Ovary (tissue), 9 donors: ENCODE data around the gene ANKMY1. TPM values are rescaled to one million over a fixed set of nuclear protein-coding genes. Genes with fewer than 3 reads are reported as not detected.

Experiments used
- DNase-seq, 5 donors: peaks; one replicate each; pipeline ENCODE4 v3.0.0-alpha.2; 2019 to 2020
- H3K27ac ChIP-seq, 2 donors: fragments of 200-600 bp; one replicate each; pipeline versions ENCODE4 v1.5.1 to v1.8.0; 2019 to 2022
- H3K27me3 ChIP-seq: fragments of 200-600 bp; one replicate; pipeline ENCODE4 v1.8.0; 2022
- H3K36me3 ChIP-seq: fragments of 200-600 bp; sonication (generic); one replicate; pipeline ENCODE4 v1.5.1; 2019
- H3K4me1 ChIP-seq: one replicate; pipeline ENCODE4 v1.8.1; 2013; ENCODE audit warnings: mild to moderate bottlenecking, moderate library complexity; ENCODE audit not compliant: insufficient read depth
- H3K4me3 ChIP-seq: fragments of 200-600 bp; sonication (generic); one replicate; pipeline ENCODE4 v1.5.1; 2017
- H3K9me3 ChIP-seq, 2 donors: fragments of 200-600 bp in 1 of 2; sonication (generic) in 1 of 2; one replicate each; pipeline versions ENCODE4 v1.5.1 to v1.8.1; 2013 to 2019; ENCODE audit warnings: mild to moderate bottlenecking in 1 of 2, moderate library complexity in 1 of 2
- CTCF ChIP-seq, 3 donors: fragments of 450-650 bp in 2 of 3; fragments of 200-600 bp in 1 of 3; IDR thresholded peaks; one replicate each; pipeline versions ENCODE4 v1.5.1 to v1.8.0; 2016 to 2022; ENCODE audit warnings: antibody characterized with exemption in 3 of 3, mild to moderate bottlenecking in 1 of 3
- EP300 ChIP-seq: sonication (generic); formaldehyde crosslinking; IDR thresholded peaks from one replicate; pipeline ENCODE4 v1.6.1; 2017; ENCODE audit warnings: antibody characterized with exemption
- POLR2A ChIP-seq: fragments of 450-650 bp; IDR thresholded peaks from one replicate; pipeline ENCODE4 v1.6.1; 2017; ENCODE audit warnings: antibody characterized with exemption, mild to moderate bottlenecking, moderate library complexity
- WGBS, 3 donors: extraction: QIAGEN DNeasy Blood & Tissue Kit in 1 of 3; methylation state at CpG; one replicate each; pipeline versions ENCODE4 v1.1.5 to v1.1.7; 2013 to 2017; 5-methylcytosine and 5-hydroxymethylcytosine counted together
- intact Hi-C, 4 donors: fragments of 100-400 bp; cut with DNase I; formaldehyde crosslinking; loops; one replicate each; pipeline versions ENCODE4 v1.11.0 to v1.15.1; 2022 to 2023
- microRNA counts: library from miRNA; unstranded; fragments of <30 nt; microRNA quantifications from one replicate; lab custom pipeline; 2016
- microRNA-seq, 3 donors: library from miRNA; unstranded; fragments of <30 nt; microRNA quantifications; one replicate each; pipeline versions ENCODE4 to v1.2.0, GENCODE V29; 2019 to 2020
- polyA plus RNA-seq, 2 donors: library from polyadenylated mRNA; stranded (reverse); fragments of 200-250 nt in 1 of 2; fragments of 350-450 nt in 1 of 2; fragmentation: Illumina TruSeq in 1 of 2; extraction: RNeasy Lipid Tissue Mini Kit (QIAGEN cat#74804) in 1 of 2; gene quantifications; one replicate each; pipeline ENCODE4 v1.2.3, GENCODE V29; 2013 to 2014
- small RNA-seq: library from RNA; depleted of rRNA; stranded (forward); fragments of <200 nt; gene quantifications from one replicate; pipeline ENCODE3, GENCODE V24; 2016
- total RNA-seq, 7 donors: library from RNA; depleted of rRNA in 2 of 7; stranded (reverse); fragments of >200 nt in 2 of 7; fragmentation: NEBNext Ultra II Directional in 3 of 7; extraction: Animal tissue kit (Norgen Biotek cat#: 25700) in 3 of 7; gene quantifications; one replicate each; pipeline versions ENCODE4 v1.1.0 to v1.2.4, GENCODE V29; 2016 to 2023
- donor health status: DM: no; HTN: no; CAD: no; lungs with moderate emphysema.
- donor health status: DM: no; HTN: no; CAD: no.
- donor health status: Bipolar disorder and iron deficiency.
- donor health status: DM: yes; HTN: yes; CAD: no.
- donor health status: DM: no; HTN: no; CAD: no.
- donor health status: DM: yes; HTN: yes; CAD: no.

The ANKMY1 gene
- total and polyA plus RNA-seq, 9 donors, result 11.5 to 24.2 (median 19.0) TPM

DNA sequence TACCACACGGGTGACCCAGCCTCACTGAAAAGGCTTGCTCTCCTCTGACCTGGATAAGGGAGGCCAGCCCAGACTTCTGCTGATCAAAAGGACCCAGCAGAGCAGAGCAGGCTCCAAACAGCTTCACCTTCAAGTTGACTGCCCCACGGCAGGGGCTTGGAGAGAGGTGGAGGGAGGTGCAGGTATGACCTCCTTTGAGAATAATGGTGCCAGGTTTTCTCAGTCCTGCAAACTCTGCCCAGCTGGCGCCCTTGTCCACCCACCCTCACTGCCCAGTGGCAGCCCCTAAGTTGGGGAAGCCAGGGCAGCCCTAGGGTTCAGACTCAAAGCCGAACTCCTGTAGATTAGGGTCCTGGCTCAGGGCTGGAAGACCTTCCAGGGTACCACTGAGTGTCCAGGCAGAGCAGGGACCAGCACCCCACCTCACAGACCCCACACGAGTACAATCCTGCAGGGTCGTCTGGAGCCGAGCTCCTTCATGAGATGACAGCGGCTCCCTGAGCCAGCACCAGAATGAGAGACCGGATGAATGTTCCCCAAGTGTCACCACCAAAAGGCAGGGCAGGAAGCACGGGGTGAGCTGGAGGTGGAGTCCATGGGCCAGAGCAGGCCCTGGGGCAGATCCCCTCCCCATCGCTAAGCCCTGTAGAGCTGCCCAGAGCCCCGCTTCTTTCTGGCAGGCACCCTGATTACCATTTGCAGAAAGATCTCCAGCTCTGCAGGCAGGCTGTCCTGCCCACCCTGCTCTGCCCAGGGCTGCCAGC, 125.9 kb downstream of the ANKMY1 start:
- Histone ChIP-seq H3K4me3 (no peak overlapping the region), H3K4me1 (peaks cover 7% of the 10 kb centered on the region), H3K27ac (no peak overlapping the region), H3K27me3 (no peaks in the 10 kb centered on the region), H3K36me3 (no peaks in the 10 kb centered on the region), H3K9me3 (no peaks in the 10 kb centered on the region)
- WGBS, 3 donors, result 81 to 87% (median 81%) methylated on average over 12 of the region's 12 CpGs
- TF ChIP-seq EP300 (no peak), POLR2A (no peak), CTCF (IDR thresholded peaks at IDR 0.05) (no peak)
- peak in 4 of 5 donors; percentile 10 to 22 (median 12) for DNase-seq
- intact Hi-C loops, result loop anchor here in 1 of 4 donors (5.0 kb wide), 1 partner anchor 60 kb away; no protein-coding TSS in a partner anchor

DNA sequence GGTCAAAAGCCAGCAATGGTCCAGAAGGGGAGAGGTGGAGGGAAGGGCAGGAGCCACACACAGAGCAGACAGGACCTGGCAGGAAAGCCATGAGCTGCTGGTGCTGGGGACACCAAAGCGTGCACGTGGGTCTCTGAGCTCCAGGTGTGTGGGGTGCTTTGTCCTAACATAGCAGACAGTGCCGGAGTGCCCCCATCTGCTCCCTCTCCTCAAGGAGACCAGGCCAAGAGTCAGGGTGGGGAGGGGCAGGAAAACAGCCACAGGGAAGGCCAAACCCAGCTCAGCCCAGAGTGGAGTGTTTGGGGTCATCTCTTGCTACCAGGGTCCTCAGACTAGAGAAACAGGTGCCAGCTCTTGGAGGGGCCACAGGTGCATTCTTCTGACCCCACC, 126.5 kb downstream of the ANKMY1 start:
- peaks cover 7% of the 10 kb centered on the region for H3K4me1 ChIP-seq
- H3K9me3 ChIP-seq, result no peaks in the 10 kb centered on the region
- H3K36me3 ChIP-seq, result no peaks in the 10 kb centered on the region
- intact Hi-C loops, result loop anchor here in 1 of 4 donors (5.0 kb wide), 1 partner anchor 59 kb away; no protein-coding TSS in a partner anchor
- WGBS, 3 donors, result 74 to 86% (median 85%) methylated on average over 3 of the region's 3 CpGs
- TF ChIP-seq EP300 (no peak), POLR2A (no peak), CTCF (IDR thresholded peaks at IDR 0.05) (no peak)
- H3K4me3 ChIP-seq, result no peak overlapping the region
- no peaks in the 10 kb centered on the region for H3K27me3 ChIP-seq
- DNase-seq, result peak in 3 of 5 donors; percentile 10 to 24 (median 17)
- H3K27ac ChIP-seq, result no peak overlapping the region

- Histone ChIP-seq H3K9me3 (no peaks in the 10 kb centered on the region), H3K4me3 (no peak overlapping the region), H3K27me3 (no peaks in the 10 kb centered on the region), H3K4me1 (peaks cover 7% of the 10 kb centered on the region), H3K27ac (no peak overlapping the region), H3K36me3 (no peaks in the 10 kb centered on the region)
- DNase-seq, result peak in 3 of 5 donors; percentile 5 to 20 (median 8)
- 91 to 97% (median 92%) methylated on average over 5 of the region's 5 CpGs for WGBS, 3 donors
- no peak for TF ChIP-seq EP300
- TF ChIP-seq CTCF (IDR thresholded peaks at IDR 0.05), result no peak
- no peak for TF ChIP-seq POLR2A
- intact Hi-C loops, result loop anchor here in 1 of 4 donors (5.0 kb wide), 1 partner anchor 58 kb away; no protein-coding TSS in a partner anchor
Observed at GRCh38 chr2:240430595-240430994, 127.2 kb downstream of the ANKMY1 start.

GRCh38 chr2:240429872-240430491, 127.8 kb downstream of the ANKMY1 start:
- Histone ChIP-seq H3K4me3 (no peak overlapping the region), H3K36me3 (no peaks in the 10 kb centered on the region), H3K9me3 (no peaks in the 10 kb centered on the region), H3K4me1 (peaks cover 7% of the 10 kb centered on the region), H3K27me3 (no peaks in the 10 kb centered on the region), H3K27ac (no peak overlapping the region)
- no peak for TF ChIP-seq CTCF (IDR thresholded peaks at IDR 0.05)
- no peak for TF ChIP-seq POLR2A
- TF ChIP-seq EP300, result no peak
- peak in 3 of 5 donors; percentile 11 to 23 (median 17) for DNase-seq
- WGBS, 3 donors, result 80 to 84% (median 83%) methylated on average over 14 of the region's 14 CpGs
- intact Hi-C loops, result loop anchor here in 1 of 4 donors (5.0 kb wide), 1 partner anchor 58 kb away; no protein-coding TSS in a partner anchor

MicroRNAs encoded within 50 kb of the gene (microRNA counts, 767-probe panel; counts per million panel counts)
- 3,235 counts per million, percentile 86 among the panel's probes with 10 or more counts for microRNA hsa-miR-149-5p (lab: Ali Mortazavi, UCI)

Small RNAs within 50 kb of the gene (microRNA-seq; reads per million reads assigned to microRNA genes)
- gene MIR149, result 339 to 1,619 (median 564) reads per million in 3 donors

Small RNAs within 50 kb of the gene (small RNA-seq; reads per million reads assigned to genes)
- 1.9 reads per million, percentile 71 among the genes with 10 or more reads in this experiment for gene MIR149

Other genes with a start within 250 kb of the ANKMY1 start
- 100 to 1,000 TPM in 1 of 7 donors, 10 to 100 TPM in 6; 27.2 to 149 (median 73.3) TPM for gene GPC1, start 122.3 kb downstream of the ANKMY1 start, total RNA-seq
- 10 to 100 TPM in 1 of 2 donors, 1 to 10 TPM in 1; 2.9 to 63.3 TPM for gene GPC1, start 122.3 kb downstream of the ANKMY1 start, polyA plus RNA-seq
- 1 to 10 TPM; 2.7 to 9.9 (median 4.3) TPM for gene DUSP28, start 2.4 kb upstream of the ANKMY1 start, total RNA-seq
- 1 to 10 TPM; 4.0 to 5.3 TPM for gene DUSP28, start 2.4 kb upstream of the ANKMY1 start, polyA plus RNA-seq
- gene RNPEPL1, start 10.5 kb upstream of the ANKMY1 start, total RNA-seq, result 10 to 100 TPM; 15.1 to 25.2 (median 23.2) TPM
- 10 to 100 TPM in 1 of 2 donors, 1 to 10 TPM in 1; 3.5 to 27.3 TPM for gene RNPEPL1, start 10.5 kb upstream of the ANKMY1 start, polyA plus RNA-seq
- gene CAPN10, start 28.7 kb upstream of the ANKMY1 start, total RNA-seq, result 10 to 100 TPM; 15.5 to 34.3 (median 26.8) TPM
- 10 to 100 TPM in 1 of 2 donors, 1 to 10 TPM in 1; 2.2 to 21.7 TPM for gene CAPN10, start 28.7 kb upstream of the ANKMY1 start, polyA plus RNA-seq
- 1 to 10 TPM; 2.1 to 4.2 (median 2.5) TPM for gene GPR35, start 67.5 kb upstream of the ANKMY1 start, total RNA-seq
- 1 to 10 TPM in 1 of 2 donors, under 1 TPM in 1; 0.27 to 2.2 TPM for gene GPR35, start 67.5 kb upstream of the ANKMY1 start, polyA plus RNA-seq
- gene AQP12B, start 124.9 kb upstream of the ANKMY1 start, total RNA-seq, result under 1 TPM in 2 of 7 donors, not detected in 5; 0.18 to 0.36 TPM
- not detected for gene AQP12B, start 124.9 kb upstream of the ANKMY1 start, polyA plus RNA-seq
- not detected for gene AQP12A, start 133.9 kb upstream of the ANKMY1 start, total RNA-seq
- not detected for gene AQP12A, start 133.9 kb upstream of the ANKMY1 start, polyA plus RNA-seq